ENCODE results near the gene HCFC2. TPM values are rescaled to one million over a fixed set of nuclear protein-coding genes. Genes with fewer than 3 reads are reported as not detected.
A peak's percentile ranks its signal among the peaks of the same experiment; 100 is the strongest.

HCFC2 gene
- total and polyA plus RNA-seq, 4 donors, result 9.1 to 32.3 (median 20.1) TPM

DNA sequence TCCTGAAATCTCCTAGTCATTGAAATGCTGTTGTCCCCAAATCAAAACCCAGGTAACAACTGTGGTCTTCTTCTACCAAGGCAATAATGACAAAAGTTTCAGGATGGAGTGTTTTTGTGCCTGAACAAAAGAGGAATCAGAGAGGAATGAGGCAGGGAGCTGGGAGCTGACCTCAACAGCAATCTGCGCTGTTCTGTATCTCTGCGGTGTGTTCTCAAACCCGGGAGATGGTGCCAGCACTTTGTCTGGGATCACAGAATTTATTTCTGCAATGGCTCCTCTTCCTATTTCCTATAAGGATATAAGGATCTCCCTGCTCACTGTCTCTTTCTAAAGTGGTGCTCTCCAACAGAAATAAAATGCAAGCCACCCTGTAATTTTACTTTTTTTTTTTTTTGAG, 13.9 kb upstream of the HCFC2 start:
- intact Hi-C loops (cut with DNase I), result no loop called here
- Histone ChIP-seq H3K4me3 (ENCODE audit: low read length in 2 of 2) (peak overlapping the region; percentile 44 to 74), H3K27ac (ENCODE audit: low read depth in 1 of 2, low read length in 2 of 2) (peak overlapping the region; percentile 48 to 60), H3K9me3 (ENCODE audit: control insufficient read depth, low read length) (no peaks in the 10 kb centered on the region), H3K27me3 (ENCODE audit: control insufficient read depth in 1 of 2, insufficient read depth in 2 of 2, low read length in 1 of 2) (no peaks in the 10 kb centered on the region), H3K36me3 (ENCODE audit: control insufficient read depth in 1 of 2, insufficient read depth in 2 of 2, low read length in 1 of 2) (no peaks in the 10 kb centered on the region), H3K4me1 (ENCODE audit: control insufficient read depth in 1 of 2, insufficient read depth in 2 of 2, low read length in 2 of 2) (peaks cover 0 to 2% of the 10 kb centered on the region in 2 donors)
- ATAC-seq (ENCODE audit: low FRiP score) (no peak), DNase-seq (no peak)
- WGBS, 2 donors, result 4 to 9% methylated on average over 3 of the region's 3 CpGs

- no peak for ATAC-seq (ENCODE audit: low FRiP score)
- intact Hi-C loops (cut with DNase I), result loop anchor here (5.0 kb wide), 1 partner anchor 52 kb away; no protein-coding TSS in a partner anchor
- Histone ChIP-seq H3K9me3 (ENCODE audit: control insufficient read depth, low read length) (no peaks in the 10 kb centered on the region), H3K4me3 (ENCODE audit: low read length in 2 of 2) (no peak overlapping the region), H3K4me1 (ENCODE audit: control insufficient read depth in 1 of 2, insufficient read depth in 2 of 2, low read length in 2 of 2) (no peaks in the 10 kb centered on the region), H3K36me3 (ENCODE audit: control insufficient read depth in 1 of 2, insufficient read depth in 2 of 2, low read length in 1 of 2) (no peaks in the 10 kb centered on the region), H3K27ac (ENCODE audit: low read depth in 1 of 2, low read length in 2 of 2) (no peak overlapping the region), H3K27me3 (ENCODE audit: control insufficient read depth in 1 of 2, insufficient read depth in 2 of 2, low read length in 1 of 2) (no peaks in the 10 kb centered on the region)
- no peak for DNase-seq
- 89 to 91% methylated on average over 4 of the region's 4 CpGs for WGBS, 2 donors
These were observed 9.5 kb upstream of the HCFC2 start for GRCh38 chr12:104054681-104055346.

DNA sequence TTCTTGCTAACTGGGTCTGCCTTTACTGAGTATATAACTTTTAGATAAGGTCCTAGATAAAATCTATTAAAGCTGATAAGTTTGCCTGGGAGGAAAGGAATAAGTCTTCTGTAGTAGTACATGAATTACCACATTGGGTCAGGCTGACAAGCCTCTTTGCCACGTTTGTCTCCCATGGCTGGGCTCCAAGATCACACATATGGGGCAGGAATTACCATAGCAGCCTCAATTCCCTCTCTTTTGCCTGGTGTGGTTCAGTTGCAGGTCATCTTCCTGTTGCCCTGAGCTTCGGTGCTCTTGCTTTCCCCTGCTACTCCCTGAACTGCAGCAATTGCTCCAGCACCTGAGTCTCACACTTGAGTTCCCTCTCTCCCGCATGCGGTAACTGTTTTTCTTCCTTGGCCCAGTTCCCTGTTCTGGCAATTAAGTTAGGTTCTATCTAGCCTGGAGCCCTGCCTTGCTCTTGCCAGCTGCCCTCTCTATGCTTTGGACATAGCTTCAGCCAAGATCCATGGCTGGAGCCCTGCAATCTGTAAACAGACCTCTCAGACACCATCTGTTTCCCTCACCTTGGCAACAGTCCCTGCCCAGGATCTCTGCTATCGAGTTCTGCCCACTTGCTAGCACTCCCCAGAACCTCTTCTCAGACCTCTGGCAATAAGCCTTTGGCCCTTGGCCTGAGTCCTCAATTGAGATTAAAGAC, 8.5 kb upstream of the HCFC2 start:
- DNase-seq (peak in 1 of 2 donors; percentile 46), ATAC-seq (ENCODE audit: low FRiP score) (peak; percentile 14)
- H3K27ac ChIP-seq (ENCODE audit: low read depth in 1 of 2, low read length in 2 of 2), result no peak overlapping the region
- H3K36me3 ChIP-seq (ENCODE audit: control insufficient read depth in 1 of 2, insufficient read depth in 2 of 2, low read length in 1 of 2), result no peaks in the 10 kb centered on the region
- WGBS, 2 donors, result 2 to 6% methylated on average over 5 of the region's 5 CpGs
- no peaks in the 10 kb centered on the region for H3K27me3 ChIP-seq (ENCODE audit: control insufficient read depth in 1 of 2, insufficient read depth in 2 of 2, low read length in 1 of 2)
- H3K4me3 ChIP-seq (ENCODE audit: low read length in 2 of 2), result no peak overlapping the region
- intact Hi-C loops (cut with DNase I), result loop anchor here (5.0 kb wide), 1 partner anchor 51 kb away; no protein-coding TSS in a partner anchor
- H3K4me1 ChIP-seq (ENCODE audit: control insufficient read depth in 1 of 2, insufficient read depth in 2 of 2, low read length in 2 of 2), result no peaks in the 10 kb centered on the region
- H3K9me3 ChIP-seq (ENCODE audit: control insufficient read depth, low read length), result no peaks in the 10 kb centered on the region

- no peaks in the 10 kb centered on the region for H3K9me3 ChIP-seq (ENCODE audit: control insufficient read depth, low read length)
- ATAC-seq (ENCODE audit: low FRiP score) (no peak), DNase-seq (no peak)
- no peak overlapping the region for H3K27ac ChIP-seq (ENCODE audit: low read depth in 1 of 2, low read length in 2 of 2)
- H3K4me1 ChIP-seq (ENCODE audit: control insufficient read depth in 1 of 2, insufficient read depth in 2 of 2, low read length in 2 of 2), result no peaks in the 10 kb centered on the region
- no peaks in the 10 kb centered on the region for H3K36me3 ChIP-seq (ENCODE audit: control insufficient read depth in 1 of 2, insufficient read depth in 2 of 2, low read length in 1 of 2)
- 42 to 45% methylated on average over 4 of the region's 4 CpGs for WGBS, 2 donors
- no peak overlapping the region for H3K4me3 ChIP-seq (ENCODE audit: low read length in 2 of 2)
- intact Hi-C loops (cut with DNase I), result loop anchor here (5.0 kb wide), 1 partner anchor 51 kb away; no protein-coding TSS in a partner anchor
- no peaks in the 10 kb centered on the region for H3K27me3 ChIP-seq (ENCODE audit: control insufficient read depth in 1 of 2, insufficient read depth in 2 of 2, low read length in 1 of 2)
These were observed 7.8 kb upstream of the HCFC2 start for GRCh38 chr12:104056419-104056972.

DNA sequence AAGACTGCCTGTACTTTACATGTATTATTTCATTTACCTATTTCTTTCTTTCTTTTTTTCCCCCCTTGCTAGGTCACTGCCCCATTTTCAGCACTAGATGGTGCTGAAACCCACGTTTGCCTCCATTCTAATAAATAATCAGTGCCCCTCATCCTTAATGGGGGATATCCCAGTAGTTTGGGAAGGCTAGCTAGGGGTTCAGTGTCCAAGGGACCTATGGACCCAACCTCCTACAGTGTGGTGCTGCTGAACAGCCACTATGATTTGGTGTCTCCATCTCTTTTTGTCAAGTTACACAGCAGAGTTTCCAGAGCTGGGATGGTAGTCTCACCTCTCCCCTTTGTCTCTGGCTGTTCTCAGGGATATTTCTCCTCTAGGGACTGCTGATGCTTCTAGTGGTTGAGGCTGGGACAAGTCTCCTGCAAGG, 6.5 kb upstream of the HCFC2 start:
- intact Hi-C loops (cut with DNase I), result loop anchor here (5.0 kb wide), 1 partner anchor 50 kb away; no protein-coding TSS in a partner anchor
- no peak overlapping the region for H3K4me3 ChIP-seq (ENCODE audit: low read length in 2 of 2)
- no peaks in the 10 kb centered on the region for H3K9me3 ChIP-seq (ENCODE audit: control insufficient read depth, low read length)
- 17% methylated on average over 1 of the region's 1 CpG for WGBS, 2 donors
- ATAC-seq (ENCODE audit: low FRiP score) (no peak), DNase-seq (no peak)
- H3K4me1 ChIP-seq (ENCODE audit: control insufficient read depth in 1 of 2, insufficient read depth in 2 of 2, low read length in 2 of 2), result no peaks in the 10 kb centered on the region
- H3K27ac ChIP-seq (ENCODE audit: low read depth in 1 of 2, low read length in 2 of 2), result no peak overlapping the region
- no peaks in the 10 kb centered on the region for H3K36me3 ChIP-seq (ENCODE audit: control insufficient read depth in 1 of 2, insufficient read depth in 2 of 2, low read length in 1 of 2)
- H3K27me3 ChIP-seq (ENCODE audit: control insufficient read depth in 1 of 2, insufficient read depth in 2 of 2, low read length in 1 of 2), result no peaks in the 10 kb centered on the region

- H3K9me3 ChIP-seq (ENCODE audit: control insufficient read depth, low read length), result no peaks in the 10 kb centered on the region
- no peaks in the 10 kb centered on the region for H3K36me3 ChIP-seq (ENCODE audit: control insufficient read depth in 1 of 2, insufficient read depth in 2 of 2, low read length in 1 of 2)
- H3K27me3 ChIP-seq (ENCODE audit: control insufficient read depth in 1 of 2, insufficient read depth in 2 of 2, low read length in 1 of 2), result no peaks in the 10 kb centered on the region
- WGBS, 2 donors, result 94% methylated on average over 4 of the region's 4 CpGs
- ATAC-seq (ENCODE audit: low FRiP score) (no peak), DNase-seq (no peak)
- intact Hi-C loops (cut with DNase I), result loop anchor here (5.0 kb wide), 1 partner anchor 48 kb away; no protein-coding TSS in a partner anchor
- H3K27ac ChIP-seq (ENCODE audit: low read depth in 1 of 2, low read length in 2 of 2), result no peak overlapping the region
- H3K4me3 ChIP-seq (ENCODE audit: low read length in 2 of 2), result no peak overlapping the region
- no peaks in the 10 kb centered on the region for H3K4me1 ChIP-seq (ENCODE audit: control insufficient read depth in 1 of 2, insufficient read depth in 2 of 2, low read length in 2 of 2)
These were observed 5.5 kb upstream of the HCFC2 start for GRCh38 chr12:104058802-104059201.

- Histone ChIP-seq H3K4me1 (ENCODE audit: control insufficient read depth in 1 of 2, insufficient read depth in 2 of 2, low read length in 2 of 2) (no peaks in the 10 kb centered on the region), H3K27me3 (ENCODE audit: control insufficient read depth in 1 of 2, insufficient read depth in 2 of 2, low read length in 1 of 2) (no peaks in the 10 kb centered on the region), H3K27ac (ENCODE audit: low read depth in 1 of 2, low read length in 2 of 2) (no peak overlapping the region), H3K9me3 (ENCODE audit: control insufficient read depth, low read length) (no peaks in the 10 kb centered on the region), H3K4me3 (ENCODE audit: low read length in 2 of 2) (no peak overlapping the region), H3K36me3 (ENCODE audit: control insufficient read depth in 1 of 2, insufficient read depth in 2 of 2, low read length in 1 of 2) (no peaks in the 10 kb centered on the region)
- no peak for ATAC-seq (ENCODE audit: low FRiP score)
- no peak for DNase-seq
- intact Hi-C loops (cut with DNase I), result loop anchor here (5.0 kb wide), 2 partner anchors 47 to 93 kb away; partner anchors contain the start of gene TDG (in 1 of the 2)
- WGBS, 2 donors, result 86 to 89% methylated on average over 2 of the region's 2 CpGs
These were observed 4.4 kb upstream of the HCFC2 start for GRCh38 chr12:104059963-104060362.

DNA sequence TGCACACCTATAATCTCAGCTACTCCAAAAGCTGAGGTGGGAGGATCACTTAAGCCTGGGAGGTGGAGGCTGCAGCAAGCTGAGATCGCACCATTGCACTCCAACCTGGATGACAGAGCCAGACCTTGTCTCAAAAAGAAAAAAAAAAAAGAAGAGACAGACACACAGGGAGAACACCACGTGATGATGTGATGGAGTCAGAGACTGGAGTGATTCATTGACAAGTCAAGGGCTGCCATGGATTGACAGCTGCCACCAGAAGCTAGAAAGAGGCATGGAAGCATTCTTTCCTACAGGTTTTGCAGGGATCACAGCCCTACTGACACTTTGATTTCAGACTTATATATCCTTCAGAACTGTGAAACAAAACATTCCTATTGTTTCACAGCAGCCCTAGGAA, 3.5 kb upstream of the HCFC2 start:
- Histone ChIP-seq H3K36me3 (ENCODE audit: control insufficient read depth in 1 of 2, insufficient read depth in 2 of 2, low read length in 1 of 2) (no peaks in the 10 kb centered on the region), H3K9me3 (ENCODE audit: control insufficient read depth, low read length) (no peaks in the 10 kb centered on the region), H3K4me1 (ENCODE audit: control insufficient read depth in 1 of 2, insufficient read depth in 2 of 2, low read length in 2 of 2) (peaks cover 1 to 4% of the 10 kb centered on the region in 2 donors), H3K27me3 (ENCODE audit: control insufficient read depth in 1 of 2, insufficient read depth in 2 of 2, low read length in 1 of 2) (no peaks in the 10 kb centered on the region), H3K4me3 (ENCODE audit: low read length in 2 of 2) (no peak overlapping the region), H3K27ac (ENCODE audit: low read depth in 1 of 2, low read length in 2 of 2) (no peak overlapping the region)
- whole genome bisulfite sequencing, 2 donors, result 61 to 72% methylated on average over 2 of the region's 2 CpGs
- intact Hi-C loops (cut with DNase I), result loop anchor here in 1 of 2 donors (5.0 kb wide), 1 partner anchor 93 kb away; the partner anchor contains the start of gene TDG
- DNase-seq (no peak), ATAC-seq (ENCODE audit: low FRiP score) (no peak)

All from aorta (tissue), 5 donors.